Erythroblast (primary cell): Measurements from ENCODE around the gene SH3TC2.

Experiments
- GATA1 ChIP-seq: IDR thresholded peaks from 2 replicates; pipeline ENCODE4 v1.6.1; 2011; ENCODE audit warnings: low read depth, mild to moderate bottlenecking, control low read depth, low read length, moderate library complexity
- POLR2A ChIP-seq: IDR thresholded peaks from 2 replicates; pipeline ENCODE4 v1.6.1; 2011; ENCODE audit warnings: mild to moderate bottlenecking, low read length

GRCh38 chr5:148993283-148993936, 69.5 kb downstream of the SH3TC2 start:
- no peak for TF ChIP-seq POLR2A
- no peak for TF ChIP-seq GATA1
